Ureter (tissue), 1 donor: ENCODE results near the gene RNF32. TPM values are rescaled to one million over a fixed set of nuclear protein-coding genes. Genes with fewer than 3 reads are reported as not detected.

ENCODE experiments used
- DNase-seq: peaks from one replicate; pipeline ENCODE4 v3.0.0-alpha.2; 2020; ENCODE audit warnings: low spot score
- total RNA-seq: library from RNA; stranded (reverse); gene quantifications from one replicate; pipeline ENCODE4 v1.2.4, GENCODE V29; 2023
- donor health status: DM: yes; HTN: yes; CAD: no.

The RNF32 gene
- 1.4 TPM for total RNA-seq

- DNase-seq, result peak; percentile 97
These were observed at the start of gene RNF32 for GRCh38 chr7:156640257-156640948. RNF32 (plus strand) TSS chr7:156640774; CDS start chr7:156643878, 3,104 bp downstream.

DNA sequence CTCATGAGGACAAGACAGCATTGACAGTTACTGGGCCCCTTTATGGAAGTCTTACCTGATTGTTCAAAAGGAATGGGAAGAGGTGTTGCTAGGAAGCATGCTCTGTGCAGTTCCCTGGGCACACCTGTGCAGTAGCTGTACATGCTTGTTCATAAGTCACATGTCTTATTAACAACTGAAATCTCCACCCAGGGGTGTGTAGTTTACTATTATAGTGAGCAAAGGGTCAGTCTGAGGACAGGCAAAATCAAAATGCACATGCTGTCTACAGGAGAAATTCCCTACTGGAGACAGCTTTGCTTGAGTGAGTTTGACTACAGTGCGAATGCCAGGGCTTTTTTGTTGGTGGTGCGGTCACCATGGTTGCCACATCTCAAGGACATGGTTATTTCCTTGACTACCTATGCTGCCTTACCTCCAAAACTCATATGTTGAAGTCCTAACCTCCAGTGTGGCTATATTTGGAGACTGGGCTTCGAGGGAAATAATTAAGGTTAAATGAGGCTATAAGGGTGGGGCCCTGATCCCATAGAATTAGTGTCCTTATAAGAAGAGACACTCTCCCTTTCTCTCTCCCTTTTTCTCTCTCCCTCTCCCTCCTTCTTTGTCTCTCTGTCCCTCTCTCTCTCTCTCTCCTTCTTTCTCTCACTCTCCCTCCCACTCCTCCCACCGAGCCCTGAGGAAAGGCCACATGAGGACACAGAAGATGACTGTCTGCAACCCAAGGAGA is 48.3 kb upstream of the RNF32 start:
- no peak for DNase-seq

- no peak for DNase-seq
These were observed 46.1 kb upstream of the RNF32 start for GRCh38 chr7:156594283-156595080.

DNA sequence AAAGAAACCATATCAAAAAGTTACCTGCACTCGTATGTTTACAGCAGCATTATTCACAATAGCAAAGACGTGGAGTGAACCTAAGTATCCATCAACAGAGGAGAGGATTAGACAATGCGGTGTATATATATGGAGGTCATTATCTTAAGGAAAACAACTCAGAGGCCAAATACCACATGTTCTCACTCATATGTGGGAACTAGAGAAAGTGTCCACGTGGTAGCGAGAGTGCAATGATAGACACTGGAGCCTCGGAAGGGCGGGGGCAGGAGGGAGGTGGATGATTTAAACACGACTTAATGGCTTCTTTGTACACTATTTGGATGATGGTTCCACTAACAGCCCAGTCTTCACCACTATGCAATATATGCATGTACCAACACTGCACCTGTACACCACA is 40.1 kb upstream of the RNF32 start:
- no peak for DNase-seq

GRCh38 chr7:156602283-156602682 is 38.3 kb upstream of the RNF32 start:
- no peak for DNase-seq

- no peak for DNase-seq
These were observed 37.6 kb upstream of the RNF32 start for GRCh38 chr7:156603011-156603410.

- no peak for DNase-seq
These were observed 36.9 kb upstream of the RNF32 start for GRCh38 chr7:156603629-156604028.

DNA sequence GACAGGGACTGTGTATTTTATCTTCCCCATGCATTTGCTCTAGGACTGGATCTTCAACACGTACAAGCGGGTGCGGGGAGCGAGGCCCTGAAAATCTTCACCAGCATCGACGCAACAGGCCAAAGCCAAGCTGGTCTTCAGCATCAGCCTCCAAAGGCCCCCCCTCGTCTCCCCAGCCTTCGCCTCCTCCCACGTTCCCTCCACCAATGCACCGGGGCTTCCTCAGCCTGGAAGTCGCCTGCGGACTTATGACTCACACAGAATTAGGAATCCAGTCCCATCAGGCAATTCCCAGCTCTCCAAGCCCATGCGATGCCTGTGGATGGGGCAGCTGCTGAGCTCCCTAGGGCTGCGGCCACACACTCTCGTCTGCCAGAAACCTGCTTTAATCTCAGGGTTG is 36.3 kb upstream of the RNF32 start:
- DNase-seq, result no peak

DNA sequence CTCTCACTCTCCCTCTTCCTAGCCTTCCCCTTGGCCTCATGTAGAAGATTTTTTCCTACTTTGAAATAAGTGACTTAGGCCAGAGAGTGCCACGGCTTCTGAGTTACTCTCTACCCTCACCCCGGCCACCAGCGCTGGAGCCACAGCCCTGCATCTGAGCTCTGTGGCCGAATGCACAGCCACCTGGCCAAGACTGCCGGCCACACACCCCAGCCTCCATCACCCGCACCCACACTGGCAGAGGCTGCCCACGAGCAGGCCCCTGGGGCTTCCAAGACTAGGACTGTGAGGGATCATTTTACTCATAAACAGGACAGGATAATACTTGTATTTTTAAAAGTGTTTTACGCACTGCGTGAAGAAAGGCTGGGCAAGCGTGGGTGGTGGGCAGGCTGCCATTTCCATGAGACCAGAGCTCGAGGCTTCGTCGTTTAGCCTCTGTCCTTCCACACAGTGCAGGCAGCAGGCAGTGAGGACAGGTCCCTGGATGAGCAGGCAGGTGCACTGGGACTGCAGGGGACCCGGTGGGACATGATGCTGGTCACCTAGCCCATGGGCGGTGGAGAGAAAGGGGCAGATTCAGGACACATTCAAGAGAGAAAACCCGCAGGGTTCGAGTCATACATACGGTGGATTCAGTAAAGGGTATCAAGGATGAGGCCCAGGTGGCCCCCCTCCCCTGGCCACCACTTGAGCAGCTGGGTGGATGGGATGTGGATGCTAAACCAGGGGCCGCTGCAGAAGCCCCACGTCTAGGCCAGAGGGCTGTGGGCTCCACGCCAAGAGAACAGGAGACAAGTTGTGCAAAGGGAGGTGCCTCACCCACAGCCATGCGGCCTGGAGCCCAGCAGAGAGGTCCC is 35.5 kb upstream of the RNF32 start:
- DNase-seq, result no peak

- no peak for DNase-seq
These were observed 34.4 kb upstream of the RNF32 start for GRCh38 chr7:156606135-156606534.

- DNase-seq, result no peak
These were observed 33.8 kb upstream of the RNF32 start for GRCh38 chr7:156606691-156607331.

GRCh38 chr7:156607332-156608172 is 33.0 kb upstream of the RNF32 start:
- no peak for DNase-seq

DNA sequence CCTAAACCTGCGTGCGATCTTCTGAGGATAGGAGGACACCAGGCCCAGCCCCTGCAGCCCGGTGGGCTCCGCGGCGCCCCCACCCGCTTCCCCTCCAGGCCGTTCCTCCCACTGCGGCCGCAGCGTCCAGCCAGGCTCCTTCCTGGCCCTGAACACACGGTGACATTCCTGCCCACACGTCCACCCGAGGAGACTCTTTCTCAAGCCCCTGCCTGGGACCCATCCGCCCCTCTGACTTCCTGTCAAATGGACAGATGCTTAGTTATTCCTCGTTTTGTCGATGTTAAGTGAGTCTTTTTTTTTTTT is 32.4 kb upstream of the RNF32 start:
- no peak for DNase-seq

GRCh38 chr7:156609010-156609877 is 31.3 kb upstream of the RNF32 start:
- DNase-seq, result no peak

DNA sequence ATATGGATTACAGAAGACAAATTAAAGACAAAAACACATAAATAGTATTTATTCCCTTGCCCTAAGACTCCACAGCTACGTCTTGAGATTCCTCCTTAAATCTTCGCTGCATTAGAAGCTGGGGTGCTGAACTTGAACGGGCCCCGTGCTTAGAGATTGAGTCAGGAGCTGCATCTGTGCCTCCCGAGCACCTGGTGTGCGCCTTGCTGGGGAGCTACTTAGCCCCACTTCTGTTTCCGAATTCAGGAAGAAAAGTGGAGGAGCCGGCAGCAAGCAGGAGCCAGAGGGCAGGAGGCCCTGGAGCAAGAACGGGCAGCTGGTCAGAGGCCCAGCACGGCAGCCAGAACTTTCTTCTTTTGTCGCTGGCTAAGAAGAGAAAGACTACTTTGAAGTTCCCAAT is 30.4 kb upstream of the RNF32 start:
- no peak for DNase-seq

- DNase-seq, result no peak
These were observed 30.0 kb upstream of the RNF32 start for GRCh38 chr7:156610601-156611000.

DNA sequence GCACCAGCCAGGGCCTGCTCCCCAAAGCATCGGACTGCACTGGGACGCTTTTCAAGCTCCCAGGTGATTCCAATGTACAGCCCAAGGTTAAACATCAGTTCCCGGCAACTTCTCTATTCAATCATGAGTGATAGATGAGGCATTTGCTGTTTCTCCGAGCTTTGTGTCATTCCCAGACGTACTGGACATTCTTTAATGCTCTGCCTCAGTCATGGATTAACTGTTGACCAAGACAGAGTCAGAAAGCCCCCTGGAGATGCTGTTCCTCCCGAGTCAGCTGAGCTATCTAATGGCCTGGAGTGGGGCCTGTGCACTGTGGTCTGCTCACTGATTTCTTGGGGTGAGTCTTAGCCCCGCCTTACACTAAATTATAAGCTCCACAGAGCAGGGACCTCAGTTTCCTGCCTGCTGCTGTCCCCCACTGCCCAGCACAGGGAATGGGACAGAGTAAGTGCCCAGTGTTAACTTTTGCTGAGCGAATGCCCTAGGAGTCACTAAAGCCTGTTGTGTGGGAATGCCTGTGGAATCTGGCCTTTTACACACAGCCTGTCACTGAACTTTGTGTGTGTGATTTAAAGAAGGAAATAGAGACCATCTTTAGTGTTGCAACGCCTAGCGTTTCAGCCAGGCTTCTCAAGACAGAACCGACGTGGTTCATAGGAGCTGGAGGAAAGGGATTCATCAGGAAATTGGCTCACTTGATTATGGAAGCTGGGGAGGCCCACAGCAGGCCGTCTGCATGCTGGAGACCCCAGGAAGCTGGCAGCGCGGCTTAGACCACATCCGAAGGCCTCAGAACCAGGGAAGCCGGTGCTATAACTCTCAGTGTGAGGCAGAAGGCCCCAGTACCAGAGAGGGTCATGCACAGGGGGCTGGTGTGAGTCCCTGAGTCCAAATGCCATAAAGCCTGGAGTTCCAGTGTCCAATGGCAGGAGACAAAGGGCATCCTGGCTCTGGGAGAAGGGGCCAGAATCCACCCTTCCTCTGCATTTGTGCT is 29.3 kb upstream of the RNF32 start:
- DNase-seq, result no peak

GRCh38 chr7:156612930-156613329 is 27.6 kb upstream of the RNF32 start:
- no peak for DNase-seq
